ENCODE results near the gene EXOC4. TPM values are rescaled to one million over a fixed set of nuclear protein-coding genes. Genes with fewer than 3 reads are reported as not detected.

EXOC4 gene
- total and polyA plus RNA-seq, 2 of the 8 experiments (the other 6 are each of a cell fraction or from before 2014, with no cell fraction given), result 27.0 to 67.3 TPM

DNA sequence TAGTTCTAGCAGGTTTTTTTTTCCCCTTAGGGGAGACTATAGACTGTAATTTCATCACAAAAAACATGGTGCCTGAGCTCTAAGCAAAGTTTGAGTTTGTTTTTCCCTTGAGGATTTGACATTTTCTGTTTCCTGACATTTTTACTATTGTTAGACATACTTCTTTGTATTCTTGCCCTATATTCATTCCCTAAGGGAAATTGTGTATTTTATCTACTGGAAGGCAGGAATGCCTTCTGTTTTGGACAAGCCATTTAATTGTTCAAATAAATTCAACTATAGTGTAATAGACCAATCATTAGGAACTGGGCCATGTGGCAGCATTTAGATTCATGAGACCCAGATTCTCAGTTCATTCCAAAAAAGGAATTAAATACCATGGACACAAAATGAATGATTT is 335.0 kb downstream of the EXOC4 start:
- no peak overlapping the region for H2BK12ac ChIP-seq (ENCODE audit: low read depth, low read length)
- H3K18ac ChIP-seq (ENCODE audit: extremely low read depth, low read length), result no peak overlapping the region
- no peak overlapping the region for H2AFZ ChIP-seq (ENCODE audit: low read length)
- H3K4me3 ChIP-seq (ENCODE audit: extremely low read depth in 1 of 4, insufficient read depth in 2 of 4, low read depth in 3 of 4, low read length in 4 of 4), result no peak overlapping the region
- H3K27ac ChIP-seq (ENCODE audit: low read depth, low read length), result no peak overlapping the region
- H3K27me3 ChIP-seq (replicated peaks in 1 of 4; ENCODE audit: control insufficient read depth in 3 of 4, extremely low read depth in 1 of 4, insufficient read depth in 3 of 4, low read length in 3 of 4), result no peaks in the 10 kb centered on the region
- H2BK5ac ChIP-seq (ENCODE audit: low read depth, low read length), result no peak overlapping the region
- H3K56ac ChIP-seq (replicated peaks; ENCODE audit: insufficient read length, low read depth, low read length), result no peak overlapping the region
- peaks cover 0 to 2% (median 0%) of the 10 kb centered on the region in 4 experiments; a peak in 2 of 7 replicates for H3K4me1 ChIP-seq (replicated peaks in 1 of 4; ENCODE audit: control insufficient read depth in 3 of 4, insufficient read depth in 4 of 4, low read length in 3 of 4)
- no peaks in the 10 kb centered on the region; a peak in 1 of 8 replicates for H3K36me3 ChIP-seq (ENCODE audit: control insufficient read depth in 2 of 4, insufficient read depth in 4 of 4, low read length in 3 of 4)
- no peak overlapping the region for H3K9ac ChIP-seq (replicated peaks in 1 of 4; ENCODE audit: extremely low read depth in 1 of 4, low read depth in 3 of 4, low read length in 3 of 4)
- H3K23ac ChIP-seq (ENCODE audit: insufficient read length), result no peak overlapping the region
- POLR2A ChIA-PET (ENCODE audit: partially characterized antibody), result interaction anchor here (0.6 kb wide), 1 partner anchor 16 kb away, joined by 3 read pairs; no protein-coding TSS in a partner anchor
- no peaks in the 10 kb centered on the region for H3K79me2 ChIP-seq (ENCODE audit: control insufficient read depth in 1 of 2, insufficient read depth in 2 of 2, low read length in 2 of 2)
- H3K9me3 ChIP-seq (ENCODE audit: insufficient read depth in 2 of 2, low read depth in 1 of 2, low read length in 1 of 2), result no peaks in the 10 kb centered on the region
- no peak overlapping the region for H4K5ac ChIP-seq (ENCODE audit: insufficient read length, low read depth, low read length)
- H2BK15ac ChIP-seq (ENCODE audit: low read length), result no peak overlapping the region
- DNase-seq (ENCODE audit: low read depth in 1 of 2, low spot score in 2 of 2) (no peak), FAIRE-seq (no peak)
- no peak overlapping the region for H2AK5ac ChIP-seq (ENCODE audit: low read depth, low read length)
- H4K8ac ChIP-seq (ENCODE audit: extremely low read depth, insufficient read depth, low read length), result no peak overlapping the region
- H3K4ac ChIP-seq (replicated peaks; ENCODE audit: insufficient read length, low read depth, low read length), result no peak overlapping the region
- no peak overlapping the region for H2BK20ac ChIP-seq (ENCODE audit: low read length)
- H3K14ac ChIP-seq (ENCODE audit: insufficient read length), result no peak overlapping the region
- CTCF ChIA-PET (ENCODE audit: partially characterized antibody), result no interaction called here
- H2BK120ac ChIP-seq (replicated peaks; ENCODE audit: low read depth, low read length), result no peak overlapping the region
- H4K91ac ChIP-seq (replicated peaks; ENCODE audit: insufficient read length, low read length), result no peak overlapping the region
- TF ChIP-seq BRCA1 (IDR thresholded peaks at IDR 0.05; ENCODE audit: low read depth, low read length) (no peak), BCL11A (IDR thresholded peaks at IDR 0.05; ENCODE audit: low read depth in 2 of 2, low read length in 2 of 2) (no peak), SP4 (IDR thresholded peaks at IDR 0.05; ENCODE audit: low read length) (no peak), PHF8 (conservative IDR thresholded peaks at IDR 0.05; ENCODE audit: low read depth, low read length) (no peak), ZNF274 (IDR thresholded peaks at IDR 0.05; ENCODE audit: borderline replicate concordance, extremely low read depth, low read length) (no peak)
- H4K20me1 ChIP-seq (replicated peaks in 1 of 2; ENCODE audit: control insufficient read depth in 1 of 2, insufficient read depth in 2 of 2, low read length in 2 of 2), result no peaks in the 10 kb centered on the region
- H3K79me1 ChIP-seq (ENCODE audit: low read depth, low read length), result no peaks in the 10 kb centered on the region
- H3K4me2 ChIP-seq (ENCODE audit: insufficient read depth in 1 of 2, low read depth in 2 of 2, low read length in 2 of 2), result no peak overlapping the region
- H3K23me2 ChIP-seq (ENCODE audit: low read depth, low read length), result no peaks in the 10 kb centered on the region; the same call in 1 of the 2 replicates
